Hepatocyte (in vitro differentiated cells): ENCODE data around the gene DHODH. TPM values are rescaled to one million over a fixed set of nuclear protein-coding genes. Genes with fewer than 3 reads are reported as not detected.
"Not testable (repeated sequence)": the region's sequence is repeated elsewhere in the genome, so short reads cannot be mapped to it uniquely, and the experiment has no call there.

Source experiments
- DNase-seq: peaks from one replicate; pipeline ENCODE4 v3.0.0-alpha.2; 2016; ENCODE audit warnings: low spot score
- H2AFZ ChIP-seq: fragments of 200-600 bp; sonication (generic); 2 replicates; pipeline ENCODE4 v1.6.0; 2016; ENCODE audit warnings: antibody characterized with exemption, mild to moderate bottlenecking
- H3K27ac ChIP-seq: fragments of 200-600 bp; sonication (generic); 2 replicates; pipeline ENCODE4 v1.5.1; 2016; ENCODE audit warnings: mild to moderate bottlenecking
- H3K27me3 ChIP-seq: fragments of 200-600 bp; sonication (generic); 2 replicates; pipeline ENCODE4 v1.6.1; 2016
- H3K36me3 ChIP-seq: fragments of 200-600 bp; sonication (generic); replicated peaks from 2 replicates; pipeline ENCODE4 v1.5.1; 2016; ENCODE audit warnings: low read depth; ENCODE audit not compliant: insufficient read depth
- H3K4me1 ChIP-seq: fragments of 200-600 bp; sonication (generic); 2 replicates; pipeline ENCODE4 v1.5.1; 2016; ENCODE audit warnings: mild to moderate bottlenecking, moderate library complexity; ENCODE audit not compliant: insufficient read depth
- H3K4me2 ChIP-seq: fragments of 200-600 bp; sonication (generic); 2 replicates; pipeline ENCODE4 v1.6.0; 2016
- H3K4me3 ChIP-seq: fragments of 200-600 bp; sonication (generic); 2 replicates; pipeline ENCODE4 v1.5.1; 2016; ENCODE audit warnings: mild to moderate bottlenecking
- H3K79me2 ChIP-seq: fragments of 200-600 bp; sonication (generic); 2 replicates; pipeline ENCODE4 v1.6.0; 2017; ENCODE audit warnings: mild to moderate bottlenecking
- H3K9me2 ChIP-seq: fragments of 200-600 bp; sonication (generic); replicated peaks from 2 replicates; pipeline ENCODE4 v1.6.0; 2017; ENCODE audit warnings: mild to moderate bottlenecking; ENCODE audit not compliant: insufficient read depth
- H3K9me3 ChIP-seq: fragments of 200-600 bp; sonication (generic); 2 replicates; pipeline ENCODE4 v1.5.1; 2016; ENCODE audit warnings: low read depth, mild to moderate bottlenecking
- H4K20me1 ChIP-seq: fragments of 200-600 bp; sonication (generic); 2 replicates; pipeline ENCODE4 v1.6.0; 2016; ENCODE audit warnings: mild to moderate bottlenecking; ENCODE audit not compliant: insufficient read depth, poor library complexity, severe bottlenecking
- CTCF ChIP-seq: fragments of 200-600 bp; sonication (generic); IDR thresholded peaks from 2 replicates; pipeline ENCODE4 v1.5.1; 2016; ENCODE audit warnings: antibody characterized with exemption, mild to moderate bottlenecking; ENCODE audit not compliant: poor library complexity
- EZH2 ChIP-seq: fragments of 200-600 bp; sonication (generic); IDR thresholded peaks from 2 replicates; pipeline ENCODE4 v1.6.1; 2016; ENCODE audit warnings: antibody characterized with exemption, mild to moderate bottlenecking, borderline replicate concordance
- EZH2phosphoT487 ChIP-seq: fragments of 200-600 bp; sonication (generic); IDR thresholded peaks from one replicate; pipeline ENCODE4 v1.6.1; 2018; ENCODE audit warnings: antibody characterized with exemption, mild to moderate bottlenecking, low read depth, moderate library complexity; ENCODE audit not compliant: unreplicated experiment, severe bottlenecking
- WGBS: methylation state at CpG from one replicate; pipeline ENCODE4 v1.1.6; 2016; ENCODE audit warnings: low lambda C conversion rate; ENCODE audit errors: missing lambda C conversion rate; 5-methylcytosine and 5-hydroxymethylcytosine counted together
- polyA plus RNA-seq: library from polyadenylated mRNA; unstranded; fragments of >200 nt; fragmentation: Nextera tagmentation; extraction: Ambion mirVana; gene quantifications from 2 replicates; pipeline ENCODE4 v1.2.1, GENCODE V29; 2016
- small RNA-seq: library from RNA; depleted of rRNA; stranded (forward); fragments of <200 nt; gene quantifications from one replicate; pipeline ENCODE3, GENCODE V24; 2014
- total RNA-seq: library from RNA; depleted of rRNA; stranded (reverse); fragments of >200 nt; gene quantifications from 2 replicates; pipeline ENCODE4 v1.2.3, GENCODE V29; 2014

Gene DHODH
- total and polyA plus RNA-seq, 2 experiments from 2014 or later, result 5.6 to 6.6 TPM

- no peak for DNase-seq
- H3K4me2 ChIP-seq, result no peak overlapping the region
- H3K27me3 ChIP-seq, result no peaks in the 10 kb centered on the region
- no peak overlapping the region for H3K4me3 ChIP-seq
- TF ChIP-seq EZH2phosphoT487 (no peak), CTCF (no peak), EZH2 (no peak)
- no peaks in the 10 kb centered on the region for H4K20me1 ChIP-seq
- 85% methylated on average over 4 of the region's 4 CpGs for WGBS
- no peaks in the 10 kb centered on the region for H3K9me2 ChIP-seq
- no peak overlapping the region for H3K27ac ChIP-seq
- H3K9me3 ChIP-seq, result no peaks in the 10 kb centered on the region
- peaks cover 16% of the 10 kb centered on the region for H3K4me1 ChIP-seq
- H3K79me2 ChIP-seq, result no peaks in the 10 kb centered on the region
- H2AFZ ChIP-seq, result no peak overlapping the region
- H3K36me3 ChIP-seq, result no peaks in the 10 kb centered on the region
Measured at GRCh38 chr16:72068930-72069329, 60.4 kb downstream of the DHODH start.

GRCh38 chr16:72072514-72073342 lies 64.2 kb downstream of the DHODH start:
- no peak for TF ChIP-seq EZH2phosphoT487
- TF ChIP-seq CTCF, result no peak
- TF ChIP-seq EZH2, result no peak
- H3K36me3 ChIP-seq, result no peaks in the 10 kb centered on the region
- H2AFZ ChIP-seq, result peak overlapping the region; percentile 12
- H3K4me2 ChIP-seq, result peak overlapping the region; percentile 51
- H3K9me2 ChIP-seq, result no peaks in the 10 kb centered on the region
- peaks cover 16% of the 10 kb centered on the region for H3K4me1 ChIP-seq
- H3K79me2 ChIP-seq, result no peaks in the 10 kb centered on the region
- no peaks in the 10 kb centered on the region for H3K9me3 ChIP-seq
- no peaks in the 10 kb centered on the region for H4K20me1 ChIP-seq
- no peaks in the 10 kb centered on the region for H3K27me3 ChIP-seq
- WGBS, result 16% methylated on average over 12 of the region's 12 CpGs
- peak overlapping the region; percentile 77 for H3K27ac ChIP-seq
- peak; percentile 74 for DNase-seq
- H3K4me3 ChIP-seq, result no peak overlapping the region

- WGBS, result 81% methylated on average over 8 of the region's 8 CpGs
- Histone ChIP-seq H2AFZ (peak overlapping the region; percentile 12), H3K27ac (peak overlapping the region; percentile 77)
Measured at GRCh38 chr16:72073560-72074230, 65.2 kb downstream of the DHODH start.

GRCh38 chr16:72075067-72075466 lies 66.5 kb downstream of the DHODH start:
- H3K4me2 ChIP-seq, H3K27me3 ChIP-seq, H3K36me3 ChIP-seq, H3K9me3 ChIP-seq, H4K20me1 ChIP-seq, H3K79me2 ChIP-seq, DNase-seq, H3K27ac ChIP-seq, H3K4me3 ChIP-seq, H3K9me2 ChIP-seq, H2AFZ ChIP-seq: not testable (repeated sequence)
- H3K4me1 ChIP-seq, result peaks cover 16% of the 10 kb centered on the region
- 49% methylated on average over 2 of the region's 6 CpGs for WGBS

More at GRCh38 chr16:72073560-72074230, 65.2 kb downstream of the DHODH start:
- no peak for TF ChIP-seq EZH2
- no peak overlapping the region for H3K4me3 ChIP-seq
- no peaks in the 10 kb centered on the region for H3K9me3 ChIP-seq
- no peaks in the 10 kb centered on the region for H3K79me2 ChIP-seq
- no peaks in the 10 kb centered on the region for H3K27me3 ChIP-seq
- peaks cover 16% of the 10 kb centered on the region for H3K4me1 ChIP-seq
- no peaks in the 10 kb centered on the region for H3K36me3 ChIP-seq
- H4K20me1 ChIP-seq, result no peaks in the 10 kb centered on the region
- peak overlapping the region; percentile 51 for H3K4me2 ChIP-seq
- no peaks in the 10 kb centered on the region for H3K9me2 ChIP-seq
- no peak for DNase-seq

Small RNA genes within 50 kb of the gene (small RNA-seq; reads per million reads assigned to genes)
- not detected for gene RPL39P31

Other genes starting within 250 kb of the DHODH start
- gene AP1G1, start 199.9 kb upstream of the DHODH start, total RNA-seq, result 85.5 and 96.2 TPM in 2 replicates
- 27.2 and 28.3 TPM in 2 replicates for gene AP1G1, start 199.9 kb upstream of the DHODH start, polyA plus RNA-seq
- gene ATXN1L, start 162.8 kb upstream of the DHODH start, total RNA-seq, result 17.3 and 20.8 TPM in 2 replicates
- gene ATXN1L, start 162.8 kb upstream of the DHODH start, polyA plus RNA-seq, result 8.1 and 8.6 TPM in 2 replicates
- 12.7 and 13.5 TPM in 2 replicates for gene ZNF821, start 124.6 kb upstream of the DHODH start, total RNA-seq
- gene ZNF821, start 124.6 kb upstream of the DHODH start, polyA plus RNA-seq, result 20.6 and 24.4 TPM in 2 replicates
- 216 and 240 TPM in 2 replicates for gene IST1, start 113.2 kb upstream of the DHODH start, total RNA-seq
- 144 and 172 TPM in 2 replicates for gene IST1, start 113.2 kb upstream of the DHODH start, polyA plus RNA-seq
- gene PKD1L3, start 8.3 kb upstream of the DHODH start, total RNA-seq, result 0.23 TPM in 1 of 2 replicates, not detected in the other
- gene PKD1L3, start 8.3 kb upstream of the DHODH start, polyA plus RNA-seq, result 0.50 TPM in 1 of 2 replicates, not detected in the other
- gene HP, start 45.8 kb downstream of the DHODH start, total RNA-seq, result 374 and 430 TPM in 2 replicates
- gene HP, start 45.8 kb downstream of the DHODH start, polyA plus RNA-seq, result 495 and 719 TPM in 2 replicates
- gene HPR, start 54.5 kb downstream of the DHODH start, total RNA-seq, result 16.9 and 19.7 TPM in 2 replicates
- 19.2 and 26.6 TPM in 2 replicates for gene HPR, start 54.5 kb downstream of the DHODH start, polyA plus RNA-seq
- gene TXNL4B, start 84.9 kb downstream of the DHODH start, total RNA-seq, result 9.2 and 10.0 TPM in 2 replicates
- gene TXNL4B, start 84.9 kb downstream of the DHODH start, polyA plus RNA-seq, result 8.5 and 10.9 TPM in 2 replicates
- gene DHX38, start 85.1 kb downstream of the DHODH start, total RNA-seq, result 40.2 and 42.2 TPM in 2 replicates
- 32.9 and 50.8 TPM in 2 replicates for gene DHX38, start 85.1 kb downstream of the DHODH start, polyA plus RNA-seq
- 0.44 and 1.4 TPM in 2 replicates for gene PMFBP1, start 163.4 kb downstream of the DHODH start, total RNA-seq
- gene PMFBP1, start 163.4 kb downstream of the DHODH start, polyA plus RNA-seq, result 2.9 and 3.4 TPM in 2 replicates